ENCODE measurements around the gene DMTF1. TPM values are rescaled to one million over a fixed set of nuclear protein-coding genes. Genes with fewer than 3 reads are reported as not detected.

The DMTF1 gene
- total and polyA plus RNA-seq, 9 of the 15 experiments (the other 6 are each of a cell fraction or from before 2014, with no cell fraction given) = 25.7 to 208 (median 74.7) TPM

GRCh38 chr7:87178320-87178719 lies 26.1 kb downstream of the DMTF1 start:
- TF ChIP-seq DIDO1 (tag; IDR thresholded peaks at IDR 0.05; ENCODE audit: low read depth) = no peak
- TF ChIP-seq PBX2 (CRISPR knock-in tag; IDR thresholded peaks at IDR 0.05; ENCODE audit: low read depth) = no peak
- TF ChIP-seq PBX2 (tag; conservative IDR thresholded peaks at IDR 0.05; ENCODE audit: low read depth) = no peak
- peak; percentile 66 for TF ChIP-seq ZNF316 (IDR thresholded peaks at IDR 0.05)
- no peak for TF ChIP-seq HES1 (IDR thresholded peaks at IDR 0.05; ENCODE audit: low read depth)
- peak; percentile 56; the same call in 1 of the 2 replicates for TF ChIP-seq C11orf30 (IDR thresholded peaks at IDR 0.05; ENCODE audit: low read depth)
- no peak for TF ChIP-seq RAD21 (CRISPR knock-in tag; conservative IDR thresholded peaks at IDR 0.05 in 1 of 2, IDR thresholded peaks at IDR 0.05 in 1 of 2)
- 0 out of 2 replicates have a peak, but pooled peaks have one; percentile 20 for TF ChIP-seq MAFF (IDR thresholded peaks at IDR 0.05; ENCODE audit: low read length)
- no peak for TF ChIP-seq ZBED1 (IDR thresholded peaks at IDR 0.05)
- TF ChIP-seq RBM34 (IDR thresholded peaks at IDR 0.05; ENCODE audit: borderline replicate concordance, insufficient read depth, low read length) = no peak
- no peak for TF ChIP-seq ZNF280A (IDR thresholded peaks at IDR 0.05; ENCODE audit: low read depth, partially characterized antibody)
- H3K79me2 ChIP-seq (ENCODE audit: control insufficient read depth, insufficient read depth, low read length) = peaks cover 2% of the 10 kb centered on the region; the same call in 1 of the 3 replicates
- no peaks in the 10 kb centered on the region for H4K20me1 ChIP-seq (replicated peaks; ENCODE audit: control insufficient read depth, insufficient read depth, low read length)
- ChIA-PET CTCF (ENCODE audit: low intra/inter-chr PET ratio) (no interaction called here), POLR2A (interaction anchor here (1.0 kb wide), 1 partner anchor 26 kb away, joined by 3 read pairs; the partner anchor contains the start of gene DMTF1)
- no peaks in the 10 kb centered on the region for H3K9me3 ChIP-seq (replicated peaks; ENCODE audit: control insufficient read depth, insufficient read depth, low read depth, low read length)
- intact Hi-C loops (cut with micrococcal nuclease) (no loop called here), in situ Hi-C loops (cut with MboI) (no loop called here)
- peaks cover 92% of the 10 kb centered on the region for H3K36me3 ChIP-seq (ENCODE audit: control insufficient read depth, insufficient read depth, low read length)
- H3K27me3 ChIP-seq (ENCODE audit: control insufficient read depth in 2 of 2, insufficient read depth in 2 of 2, low read length in 2 of 2) = no peaks in the 10 kb centered on the region
- no TSS peak for BruUV-seq (replicated peaks)
- no peaks in the 10 kb centered on the region for H3K4me1 ChIP-seq (replicated peaks in 1 of 2; ENCODE audit: control insufficient read depth in 2 of 2, insufficient read depth in 2 of 2, low read length in 2 of 2)
- no peaks in the 10 kb centered on the region for H3K9me1 ChIP-seq (ENCODE audit: control insufficient read depth, insufficient read depth, low read length)
- ATAC-seq (no peak), FAIRE-seq (no peak), DNase-seq (ENCODE audit: extremely low read depth in 1 of 4, low spot score in 3 of 4) (no peak)
- H3K9ac ChIP-seq (ENCODE audit: insufficient read depth in 1 of 2, low read depth in 2 of 2, low read length in 2 of 2) = no peak overlapping the region
- no peak overlapping the region for H3K4me2 ChIP-seq (ENCODE audit: insufficient read depth, low read length)
- 89% methylated on average over 4 of the region's 4 CpGs for WGBS (ENCODE audit: insufficient coverage, low coverage, missing lambda C conversion rate)
- H3K4me3 ChIP-seq = no peak overlapping the region
- H3K27ac ChIP-seq (ENCODE audit: extremely low read depth, low read depth, low read length) = no peak overlapping the region
- H2AFZ ChIP-seq (ENCODE audit: low read depth, low read length) = no peak overlapping the region

All from K562 (cell line).